Rectal smooth muscle tissue (tissue), 1 donor: ENCODE measurements around the gene CDKAL1.
"Not testable (repeated sequence)": the region's sequence is repeated elsewhere in the genome, so short reads cannot be mapped to it uniquely, and the experiment has no call there.

Experiments used
- H3K27ac ChIP-seq: one replicate; pipeline ENCODE4 v1.7.0; 2013; ENCODE audit warnings: low read depth, low read length, inconsistent platforms
- H3K27me3 ChIP-seq: one replicate; pipeline ENCODE4 v1.7.0; 2013; ENCODE audit warnings: low read length; ENCODE audit not compliant: control insufficient read depth, insufficient read depth
- H3K36me3 ChIP-seq: one replicate; pipeline ENCODE4 v1.7.0; 2013; ENCODE audit warnings: low read length; ENCODE audit not compliant: control insufficient read depth, insufficient read depth
- H3K4me1 ChIP-seq: one replicate; pipeline ENCODE4 v1.7.0; 2013; ENCODE audit warnings: low read length; ENCODE audit not compliant: control insufficient read depth, insufficient read depth
- H3K4me3 ChIP-seq: one replicate; pipeline ENCODE4 v1.7.0; 2013; ENCODE audit warnings: low read length
- H3K9ac ChIP-seq: one replicate; pipeline ENCODE4 v1.7.0; 2013; ENCODE audit warnings: low read length

Gene CDKAL1

DNA sequence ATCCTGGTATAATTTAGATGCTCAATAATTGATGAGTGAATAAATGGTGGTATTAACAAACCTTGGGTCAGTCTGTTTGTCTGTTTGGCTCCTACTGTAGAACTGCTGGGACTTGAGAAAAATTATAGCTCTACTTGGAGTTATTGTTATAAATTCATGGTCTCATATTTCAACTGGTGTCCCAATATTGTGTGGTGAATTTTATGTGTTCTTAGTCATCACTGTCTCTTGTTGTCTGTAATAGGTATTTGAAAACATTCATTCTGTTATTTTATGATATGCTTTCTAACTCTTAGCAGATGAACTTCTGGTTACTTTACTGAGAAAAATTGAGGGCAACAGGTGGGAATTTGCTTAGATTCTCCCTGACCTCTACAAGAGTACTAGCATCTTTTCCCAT is 221.4 kb downstream of the CDKAL1 start:
- H3K27me3 ChIP-seq, result no peaks in the 10 kb centered on the region
- H3K9ac ChIP-seq, result no peak overlapping the region
- H3K27ac ChIP-seq, result no peak overlapping the region
- no peaks in the 10 kb centered on the region for H3K36me3 ChIP-seq
- H3K4me3 ChIP-seq, result no peak overlapping the region
- no peaks in the 10 kb centered on the region for H3K4me1 ChIP-seq

DNA sequence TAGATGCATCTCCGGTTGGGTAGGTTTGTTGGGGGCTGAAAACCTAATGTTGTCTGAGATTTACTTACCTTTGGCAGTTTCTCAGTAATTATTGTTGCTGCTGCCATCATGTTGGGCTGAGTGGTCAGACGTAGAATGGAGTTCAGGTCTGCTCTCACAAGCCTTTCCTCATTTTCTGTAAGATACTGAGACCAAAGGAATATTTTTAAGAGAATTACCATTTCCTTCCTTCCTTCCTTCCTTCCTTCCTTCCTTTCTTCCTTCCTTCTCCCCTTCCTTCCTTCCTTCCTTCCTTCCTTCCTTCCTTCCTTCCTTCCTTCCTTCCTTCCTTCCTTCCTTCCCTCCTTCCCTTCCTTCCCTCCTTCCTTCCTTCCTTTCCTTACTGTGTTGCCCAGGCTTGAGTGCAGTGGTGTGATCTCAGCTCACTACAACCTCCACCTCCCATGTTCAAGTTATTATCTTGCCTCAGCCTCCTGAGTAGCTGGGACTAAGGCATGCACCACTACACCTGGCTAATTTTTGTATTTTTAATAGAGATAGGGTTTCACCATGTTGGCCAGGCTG is 222.4 kb downstream of the CDKAL1 start:
- H3K27ac ChIP-seq, H3K4me1 ChIP-seq, H3K9ac ChIP-seq, H3K36me3 ChIP-seq, H3K27me3 ChIP-seq, H3K4me3 ChIP-seq: not testable (repeated sequence)

GRCh38 chr6:20757761-20758160 is 223.5 kb downstream of the CDKAL1 start:
- Histone ChIP-seq H3K4me3 (no peak overlapping the region), H3K36me3 (no peaks in the 10 kb centered on the region), H3K4me1 (no peaks in the 10 kb centered on the region), H3K9ac (no peak overlapping the region), H3K27me3 (no peaks in the 10 kb centered on the region), H3K27ac (no peak overlapping the region)

GRCh38 chr6:20763296-20763695 is 229.0 kb downstream of the CDKAL1 start:
- Histone ChIP-seq H3K4me3 (no peak overlapping the region), H3K9ac (no peak overlapping the region), H3K27me3 (no peaks in the 10 kb centered on the region), H3K4me1 (no peaks in the 10 kb centered on the region), H3K36me3 (no peaks in the 10 kb centered on the region), H3K27ac (no peak overlapping the region)

- no peaks in the 10 kb centered on the region for H3K4me1 ChIP-seq
- no peaks in the 10 kb centered on the region for H3K27me3 ChIP-seq
- no peak overlapping the region for H3K27ac ChIP-seq
- no peak overlapping the region for H3K9ac ChIP-seq
- no peak overlapping the region for H3K4me3 ChIP-seq
- no peaks in the 10 kb centered on the region for H3K36me3 ChIP-seq
Observed at GRCh38 chr6:20769631-20770030, 235.4 kb downstream of the CDKAL1 start.

DNA sequence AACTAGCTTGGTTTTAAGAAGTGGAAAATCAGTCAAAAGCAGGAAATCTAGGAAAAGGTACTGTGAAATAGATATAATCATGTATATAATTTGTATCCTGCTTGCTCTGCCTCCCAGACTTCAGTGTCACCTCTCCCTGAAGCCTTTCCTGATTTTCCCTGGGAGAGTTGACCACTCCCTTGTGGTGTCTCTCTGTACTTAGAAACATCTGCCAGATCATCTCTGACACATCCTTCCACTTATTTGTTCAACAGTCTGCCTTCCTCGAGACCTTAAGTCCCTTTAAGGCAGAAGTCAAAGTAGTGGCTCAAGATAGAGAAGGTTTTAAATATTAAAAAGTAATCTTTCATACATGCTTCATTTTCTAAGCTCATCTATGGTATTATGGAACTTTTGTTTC is 236.5 kb downstream of the CDKAL1 start:
- Histone ChIP-seq H3K4me3 (no peak overlapping the region), H3K9ac (no peak overlapping the region), H3K4me1 (no peaks in the 10 kb centered on the region), H3K27ac (no peak overlapping the region), H3K27me3 (no peaks in the 10 kb centered on the region), H3K36me3 (no peaks in the 10 kb centered on the region)

DNA sequence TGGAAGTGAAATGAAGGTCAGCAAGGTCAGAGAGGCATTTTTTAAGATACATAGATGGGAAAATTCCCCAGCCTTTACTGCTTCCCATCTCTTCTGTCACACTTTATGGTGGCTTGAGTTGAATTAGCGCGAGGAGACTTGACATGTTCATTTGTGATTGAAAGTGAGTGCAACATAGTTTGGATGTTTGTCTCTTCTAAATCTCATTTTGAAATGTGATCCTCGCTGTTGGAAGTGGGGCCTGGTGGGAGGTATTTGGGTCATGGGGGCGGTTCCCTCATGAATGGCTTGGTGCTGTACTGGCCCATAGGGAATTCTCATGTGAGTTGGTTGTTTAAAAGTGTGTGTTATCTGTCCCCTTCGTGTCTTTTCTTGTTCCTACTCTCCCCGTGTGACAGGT is 237.2 kb downstream of the CDKAL1 start:
- Histone ChIP-seq H3K27me3 (no peaks in the 10 kb centered on the region), H3K27ac (no peak overlapping the region), H3K4me1 (no peaks in the 10 kb centered on the region), H3K9ac (no peak overlapping the region), H3K4me3 (no peak overlapping the region), H3K36me3 (no peaks in the 10 kb centered on the region)

- H3K36me3 ChIP-seq, result no peaks in the 10 kb centered on the region
- no peak overlapping the region for H3K9ac ChIP-seq
- H3K27ac ChIP-seq, result no peak overlapping the region
- H3K27me3 ChIP-seq, result no peaks in the 10 kb centered on the region
- no peak overlapping the region for H3K4me3 ChIP-seq
- H3K4me1 ChIP-seq, result no peaks in the 10 kb centered on the region
Observed at GRCh38 chr6:20773822-20774221, 239.6 kb downstream of the CDKAL1 start.

GRCh38 chr6:20775981-20776380 is 241.7 kb downstream of the CDKAL1 start:
- Histone ChIP-seq H3K36me3 (no peaks in the 10 kb centered on the region), H3K4me3 (no peak overlapping the region), H3K4me1 (no peaks in the 10 kb centered on the region), H3K27me3 (no peaks in the 10 kb centered on the region), H3K27ac (no peak overlapping the region), H3K9ac (no peak overlapping the region)

DNA sequence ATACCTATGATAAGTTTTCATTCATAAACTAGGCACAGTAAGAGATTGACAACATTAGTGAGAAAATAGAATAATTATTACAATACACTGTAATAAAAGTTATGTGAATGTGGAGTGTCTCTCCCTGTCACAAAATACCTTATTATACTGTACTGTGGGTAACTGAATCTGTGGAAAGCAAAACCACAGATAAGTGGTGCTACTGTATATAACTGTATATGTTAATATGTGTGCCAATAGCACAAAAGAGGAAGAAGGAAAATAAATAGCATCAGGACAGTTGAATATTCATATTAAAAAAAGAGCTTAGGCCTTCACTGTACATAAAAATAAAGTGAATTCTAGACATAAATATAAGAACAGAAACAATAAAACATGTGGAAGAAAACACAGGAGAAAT is 243.5 kb downstream of the CDKAL1 start:
- H3K27ac ChIP-seq, result no peak overlapping the region
- no peak overlapping the region for H3K4me3 ChIP-seq
- H3K4me1 ChIP-seq, result no peaks in the 10 kb centered on the region
- no peaks in the 10 kb centered on the region for H3K27me3 ChIP-seq
- no peak overlapping the region for H3K9ac ChIP-seq
- no peaks in the 10 kb centered on the region for H3K36me3 ChIP-seq

GRCh38 chr6:20778459-20778858 is 244.2 kb downstream of the CDKAL1 start:
- Histone ChIP-seq H3K4me1 (no peaks in the 10 kb centered on the region), H3K27ac (no peak overlapping the region), H3K36me3 (no peaks in the 10 kb centered on the region), H3K9ac (no peak overlapping the region), H3K27me3 (no peaks in the 10 kb centered on the region), H3K4me3 (no peak overlapping the region)

GRCh38 chr6:20778912-20779311 is 244.7 kb downstream of the CDKAL1 start:
- no peak overlapping the region for H3K27ac ChIP-seq

DNA sequence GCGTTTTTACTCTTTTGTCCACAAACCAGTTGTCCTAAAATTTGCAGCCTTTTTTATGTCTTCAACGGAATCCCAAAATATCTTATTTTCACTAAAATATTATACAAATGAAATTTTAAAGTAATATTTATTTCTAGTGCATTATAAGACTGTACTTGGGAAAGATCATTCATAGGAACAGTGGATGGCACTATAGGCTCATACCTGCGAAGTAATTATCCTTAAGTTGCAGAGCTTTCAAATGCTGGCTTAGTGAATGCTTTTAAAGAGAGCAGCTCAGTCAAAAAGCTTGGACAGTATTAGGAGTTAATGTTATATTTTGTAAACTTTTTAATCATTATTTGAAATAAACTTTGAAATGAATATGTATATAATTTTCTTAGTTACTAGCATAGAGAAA is 254.9 kb downstream of the CDKAL1 start:
- Histone ChIP-seq H3K27ac (no peak overlapping the region), H3K4me1 (no peaks in the 10 kb centered on the region), H3K36me3 (no peaks in the 10 kb centered on the region), H3K27me3 (no peaks in the 10 kb centered on the region), H3K4me3 (no peak overlapping the region), H3K9ac (no peak overlapping the region)

More at GRCh38 chr6:20778912-20779311, 244.7 kb downstream of the CDKAL1 start:
- no peaks in the 10 kb centered on the region for H3K4me1 ChIP-seq
- no peak overlapping the region for H3K4me3 ChIP-seq
- H3K9ac ChIP-seq, result no peak overlapping the region
- H3K27me3 ChIP-seq, result no peaks in the 10 kb centered on the region
- no peaks in the 10 kb centered on the region for H3K36me3 ChIP-seq
